H1 (cell line): ENCODE data around the gene SLC2A11. TPM values are rescaled to one million over a fixed set of nuclear protein-coding genes. Genes with fewer than 3 reads are reported as not detected.
A peak's percentile ranks its signal among the peaks of the same experiment; 100 is the strongest.

Source experiments
- CTCF ChIA-PET: fragments of 300-600 bp; sonication (Branson Sonifier 250); formaldehyde crosslinking; loops from one replicate; lab custom pipeline; 2021; ENCODE audit not compliant: partially characterized antibody; lab: Charles Lee
- POLR2A ChIA-PET: fragments of 300-600 bp; sonication (Branson Sonifier 250); formaldehyde crosslinking; loops from one replicate; lab custom pipeline; 2021; ENCODE audit warnings: inconsistent platforms; ENCODE audit not compliant: partially characterized antibody; lab: Charles Lee
- DNase-seq, 2 experiments: peaks; one replicate each; pipeline versions ENCODE4 v3.0.0 to v3.0.0-alpha.2; 2010 to 2022; ENCODE audit warnings: low spot score in 2 of 2, low read depth in 1 of 2, mixed read lengths in 1 of 2
- FAIRE-seq: peaks from 2 replicates; lab custom pipeline; 2011; peaks lifted over from hg19 to GRCh38; lab: Jason Lieb, UNC
- H2AFZ ChIP-seq: 2 replicates; pipeline ENCODE4 v1.8.1; 2012; ENCODE audit warnings: low read length, inconsistent platforms
- H2AK5ac ChIP-seq: 2 replicates; pipeline ENCODE4 v1.6.1; 2013; ENCODE audit warnings: low read depth, low read length
- H2BK120ac ChIP-seq: replicated peaks from 2 replicates; pipeline ENCODE3; 2013; ENCODE audit warnings: low read depth, low read length, inconsistent platforms
- H2BK12ac ChIP-seq: 2 replicates; pipeline ENCODE4 v1.6.1; 2013; ENCODE audit warnings: low read depth, low read length
- H2BK15ac ChIP-seq: 2 replicates; pipeline ENCODE4 v1.6.1; 2013; ENCODE audit warnings: low read length
- H2BK20ac ChIP-seq: 2 replicates; pipeline ENCODE4 v1.6.1; 2013; ENCODE audit warnings: low read length
- H2BK5ac ChIP-seq: 2 replicates; pipeline ENCODE4 v1.6.1; 2013; ENCODE audit warnings: low read depth, low read length
- H3K14ac ChIP-seq: 2 replicates; pipeline ENCODE4 v1.6.1; 2013; ENCODE audit warnings: inconsistent platforms; ENCODE audit not compliant: insufficient read length
- H3K18ac ChIP-seq: 2 replicates; pipeline ENCODE4 v1.6.1; 2013; ENCODE audit warnings: low read length; ENCODE audit errors: extremely low read depth
- H3K23ac ChIP-seq: 2 replicates; pipeline ENCODE4 v1.6.1; 2013; ENCODE audit warnings: inconsistent platforms; ENCODE audit not compliant: insufficient read length
- H3K23me2 ChIP-seq: 2 replicates; pipeline ENCODE4 v1.6.1; 2013; ENCODE audit warnings: low read depth, low read length
- H3K27ac ChIP-seq: 2 replicates; pipeline ENCODE4 v1.6.1; 2011; ENCODE audit warnings: low read depth, low read length, inconsistent platforms
- H3K27me3 ChIP-seq, 4 experiments: replicated peaks in 1 of 4; 1 replicate in 1 of 4; 2 replicates in 3 of 4; pipeline versions ENCODE4 v1.6.1 to v1.8.1; 2011 to 2013; ENCODE audit warnings: low read length in 3 of 4, mild to moderate bottlenecking in 3 of 4, inconsistent platforms in 2 of 4, mixed read lengths in 2 of 4, moderate library complexity in 1 of 4; ENCODE audit not compliant: control insufficient read depth in 3 of 4, insufficient read depth in 3 of 4; ENCODE audit errors: extremely low read depth in 1 of 4
- H3K36me3 ChIP-seq, 4 experiments: 2 replicates each; pipeline versions ENCODE4 v1.6.1 to v1.8.1; 2011 to 2013; ENCODE audit warnings: mild to moderate bottlenecking in 4 of 4, low read length in 3 of 4, moderate library complexity in 2 of 4, control low read depth in 1 of 4, inconsistent platforms in 1 of 4; ENCODE audit not compliant: insufficient read depth in 4 of 4, control insufficient read depth in 2 of 4
- H3K4ac ChIP-seq: replicated peaks from 2 replicates; pipeline ENCODE3; 2013; ENCODE audit warnings: low read length, low read depth, mixed read lengths, inconsistent platforms; ENCODE audit not compliant: insufficient read length
- H3K4me1 ChIP-seq, 4 experiments: replicated peaks in 1 of 4; 1 replicate in 1 of 4; 2 replicates in 3 of 4; pipeline versions ENCODE4 v1.6.1 to v1.8.1; 2011 to 2013; ENCODE audit warnings: low read length in 3 of 4, inconsistent platforms in 2 of 4, mixed read lengths in 1 of 4; ENCODE audit not compliant: insufficient read depth in 4 of 4, control insufficient read depth in 3 of 4
- H3K4me2 ChIP-seq, 2 experiments: 2 replicates each; pipeline versions ENCODE4 v1.6.1 to v1.8.1; 2011 to 2013; ENCODE audit warnings: low read depth in 2 of 2, low read length in 2 of 2, control low read depth in 1 of 2, inconsistent platforms in 1 of 2, mild to moderate bottlenecking in 1 of 2; ENCODE audit not compliant: insufficient read depth in 1 of 2
- H3K4me3 ChIP-seq, 4 experiments: fragments of 200-600, 300-600 bp in 1 of 4; sonication (generic), shearing (Covaris generic), sonication (Bioruptor Twin) in 1 of 4; 2 replicates each; pipeline versions ENCODE4 v1.5.1 to v1.8.1; 2011 to 2016; ENCODE audit warnings: low read length in 4 of 4, low read depth in 3 of 4, control low read depth in 2 of 4, inconsistent platforms in 2 of 4, mild to moderate bottlenecking in 2 of 4, mixed read lengths in 1 of 4, moderate library complexity in 1 of 4; ENCODE audit not compliant: insufficient read depth in 2 of 4; ENCODE audit errors: extremely low read depth in 1 of 4
- H3K56ac ChIP-seq: replicated peaks from 2 replicates; pipeline ENCODE3; 2013; ENCODE audit warnings: low read depth, mild to moderate bottlenecking, mixed read lengths, low read length, inconsistent platforms; ENCODE audit not compliant: insufficient read length
- H3K79me1 ChIP-seq: 2 replicates; pipeline ENCODE4 v1.6.1; 2013; ENCODE audit warnings: low read depth, low read length, control low read depth
- H3K79me2 ChIP-seq, 2 experiments: 2 replicates each; pipeline versions ENCODE4 v1.6.1 to v1.8.1; 2012 to 2013; ENCODE audit warnings: low read length in 2 of 2, mild to moderate bottlenecking in 2 of 2, inconsistent platforms in 1 of 2; ENCODE audit not compliant: insufficient read depth in 2 of 2, control insufficient read depth in 1 of 2
- H3K9ac ChIP-seq, 4 experiments: replicated peaks in 1 of 4; 1 replicate in 1 of 4; 2 replicates in 3 of 4; pipeline versions ENCODE4 v1.6.1 to v1.8.1; 2011 to 2013; ENCODE audit warnings: low read depth in 3 of 4, low read length in 3 of 4, control low read depth in 2 of 4, mild to moderate bottlenecking in 2 of 4, moderate library complexity in 2 of 4, inconsistent platforms in 1 of 4; ENCODE audit errors: extremely low read depth in 1 of 4
- H3K9me3 ChIP-seq, 2 experiments: 2 replicates each; pipeline versions ENCODE4 v1.6.1 to v1.8.1; 2012 to 2013; ENCODE audit warnings: mild to moderate bottlenecking in 2 of 2, moderate library complexity in 2 of 2, control low read depth in 1 of 2, inconsistent platforms in 1 of 2, low read depth in 1 of 2, low read length in 1 of 2, mixed read lengths in 1 of 2; ENCODE audit not compliant: insufficient read depth in 2 of 2
- H4K20me1 ChIP-seq, 2 experiments: replicated peaks in 1 of 2; 2 replicates each; pipeline versions ENCODE3 to v1.8.1; 2011 to 2013; ENCODE audit warnings: inconsistent platforms in 2 of 2, low read length in 2 of 2, mild to moderate bottlenecking in 1 of 2; ENCODE audit not compliant: insufficient read depth in 2 of 2, control insufficient read depth in 1 of 2
- H4K5ac ChIP-seq: 2 replicates; pipeline ENCODE4 v1.6.1; 2013; ENCODE audit warnings: low read length, low read depth, mixed read lengths, inconsistent platforms; ENCODE audit not compliant: insufficient read length
- H4K8ac ChIP-seq: 2 replicates; pipeline ENCODE4 v1.8.0; 2013; ENCODE audit warnings: mild to moderate bottlenecking, moderate library complexity, low read length, inconsistent platforms; ENCODE audit not compliant: insufficient read depth; ENCODE audit errors: extremely low read depth
- H4K91ac ChIP-seq: replicated peaks from 2 replicates; pipeline ENCODE3; 2013; ENCODE audit warnings: low read length, mixed read lengths, inconsistent platforms; ENCODE audit not compliant: insufficient read length
- BCL11A ChIP-seq, 2 experiments: IDR thresholded peaks; one replicate each; pipeline ENCODE4 v1.6.1; 2011; ENCODE audit warnings: low read depth in 2 of 2, low read length in 2 of 2, mild to moderate bottlenecking in 2 of 2
- BRCA1 ChIP-seq: IDR thresholded peaks from 2 replicates; pipeline ENCODE4 v1.6.1; 2012; ENCODE audit warnings: low read depth, low read length, improper control_type of control experiment
- CBX8 ChIP-seq: fragments of 300-800, 300-1000 bp; sonication (generic); IDR thresholded peaks from 2 replicates; pipeline ENCODE4 v1.7.1; 2016; ENCODE audit warnings: low read depth, low read length, borderline replicate concordance
- CEBPB ChIP-seq: IDR thresholded peaks from 2 replicates; pipeline ENCODE4 v1.6.1; 2012; ENCODE audit warnings: low read depth, low read length
- FOSL1 ChIP-seq: IDR thresholded peaks from 2 replicates; pipeline ENCODE4 v1.6.1; 2011; ENCODE audit warnings: mild to moderate bottlenecking, low read depth, low read length, moderate library complexity; ENCODE audit not compliant: insufficient read depth
- JUN ChIP-seq: IDR thresholded peaks from 2 replicates; pipeline ENCODE4 v1.6.1; 2011; ENCODE audit warnings: low read depth, mild to moderate bottlenecking, improper control_type of control experiment, low read length
- JUND ChIP-seq: IDR thresholded peaks from 2 replicates; pipeline ENCODE4 v1.6.1; 2011; ENCODE audit warnings: mild to moderate bottlenecking, improper control_type of control experiment, low read length
- MAX ChIP-seq: IDR thresholded peaks from 2 replicates; pipeline ENCODE4 v1.6.1; 2012; ENCODE audit warnings: inconsistent platforms
- SAP30 ChIP-seq: fragments of 300-600 bp; sonication (generic); IDR thresholded peaks from 2 replicates; pipeline ENCODE4 v1.7.1; 2012; ENCODE audit warnings: low read length, moderate library complexity, mild to moderate bottlenecking, inconsistent platforms; ENCODE audit not compliant: insufficient read depth, insufficient replicate concordance
- SP1 ChIP-seq: IDR thresholded peaks from 2 replicates; pipeline ENCODE4 v1.6.1; 2011; ENCODE audit warnings: low read depth, low read length
- SP2 ChIP-seq: IDR thresholded peaks from 2 replicates; pipeline ENCODE4 v1.6.1; 2012; ENCODE audit warnings: mild to moderate bottlenecking, low read length, inconsistent platforms
- SRF ChIP-seq: IDR thresholded peaks from 2 replicates; pipeline ENCODE4 v1.6.1; 2011; ENCODE audit warnings: mild to moderate bottlenecking, low read depth, low read length, moderate library complexity
- SUZ12 ChIP-seq: fragments of 200-600 bp; sonication (generic); IDR thresholded peaks from 2 replicates; pipeline ENCODE4 v1.6.1; 2012; ENCODE audit warnings: mild to moderate bottlenecking, inconsistent platforms, low read length, moderate library complexity, mixed read lengths
- WGBS, 2 experiments: shearing (Covaris generic) in 1 of 2; methylation state at CpG; one replicate each; pipeline versions ENCODE4 v1.1.6 to v1.1.7; 2013 to 2015; ENCODE audit warnings: low lambda C conversion rate in 2 of 2, mixed read lengths in 2 of 2, inconsistent platforms in 1 of 2, low coverage in 1 of 2, missing lambda C conversion rate in 1 of 2; ENCODE audit not compliant: insufficient replicate concordance in 2 of 2, insufficient coverage in 1 of 2, insufficient read length in 1 of 2; ENCODE audit errors: extremely low coverage in 1 of 2, missing lambda C conversion rate in 1 of 2; 5-methylcytosine and 5-hydroxymethylcytosine counted together
- polyA plus RNA-seq, 7 experiments: library from polyadenylated mRNA; depleted of rRNA in 3 of 7; stranded (reverse) in 5 of 7; unstranded in 2 of 7; fragments of >200 nt in 5 of 7; fragments of 200-250 nt in 2 of 7; gene quantifications; 1 replicate in 5 of 7; 2 replicates in 1 of 7; 4 replicates in 1 of 7; pipeline versions ENCODE4 v1.2.1 to v1.2.3, GENCODE V29; 2011 to 2013; ENCODE audit warnings: missing spikeins in 2 of 7, mixed read lengths in 2 of 7
- total RNA-seq: library from RNA; stranded (reverse); fragmentation: NEBNext Ultra II Directional; extraction: Animal tissue kit (Norgen Biotek cat#: 25700); gene quantifications from 2 replicates; pipeline ENCODE4 v1.2.1, GENCODE V29; 2021

The SLC2A11 gene
- total and polyA plus RNA-seq, 2 of the 8 experiments (the other 6 are each of a cell fraction or from before 2014, with no cell fraction given) = 10.7 to 12.5 TPM

- H4K20me1 ChIP-seq = peaks cover 0 to 4% of the 10 kb centered on the region in 2 experiments
- H2BK12ac ChIP-seq = 0 out of 2 replicates have a peak overlapping the region, but pooled peaks have one; percentile 84
- H4K5ac ChIP-seq = no peak overlapping the region
- FAIRE-seq = no peak
- peak overlapping the region; percentile 48 for H4K8ac ChIP-seq
- H3K4me1 ChIP-seq = peaks cover 0 to 27% (median 19%) of the 10 kb centered on the region in 4 experiments; a peak in 5 of 7 replicates
- no peak overlapping the region for H3K27ac ChIP-seq
- peak overlapping the region; percentile 66; the same call in 1 of the 2 replicates for H2BK5ac ChIP-seq
- peaks cover 0 to 2% (median under 1%) of the 10 kb centered on the region in 4 experiments; a peak in 2 of 7 replicates for H3K27me3 ChIP-seq
- no peak overlapping the region for H3K14ac ChIP-seq
- CTCF ChIA-PET = no interaction called here
- no peak overlapping the region for H3K56ac ChIP-seq
- no peaks in the 10 kb centered on the region for H3K79me1 ChIP-seq
- no peak overlapping the region for H2AK5ac ChIP-seq
- peaks cover 12% of the 10 kb centered on the region; the same call in 1 of the 2 replicates for H3K23me2 ChIP-seq
- no peak overlapping the region for H3K9ac ChIP-seq
- H2BK120ac ChIP-seq = no peak overlapping the region
- H2BK20ac ChIP-seq = peak overlapping the region; percentile 80; the same call in 1 of the 2 replicates
- 76% methylated on average over 18 of the region's 20 CpGs; no CpG with 5 or more reads in 1 of the 2 experiments for WGBS, 2 experiments
- H3K4me2 ChIP-seq = no peak overlapping the region
- H3K23ac ChIP-seq = no peak overlapping the region
- H3K36me3 ChIP-seq = no peaks in the 10 kb centered on the region
- H4K91ac ChIP-seq = peak overlapping the region; percentile 69
- POLR2A ChIA-PET = no interaction called here
- H3K9me3 ChIP-seq = no peaks in the 10 kb centered on the region
- TF ChIP-seq FOSL1 = no peak
- TF ChIP-seq SRF = no peak
- no peak for TF ChIP-seq CBX8
- TF ChIP-seq JUN = no peak
- TF ChIP-seq JUND = no peak
- no peak for TF ChIP-seq BCL11A (IDR thresholded peaks at IDR 0.05; ENCODE audit: low read depth in 2 of 2, low read length in 2 of 2)
- no peak for TF ChIP-seq MAX
- TF ChIP-seq BRCA1 = no peak
- TF ChIP-seq SAP30 = no peak
- no peak for TF ChIP-seq SUZ12
- no peak for TF ChIP-seq SP1
- no peak for TF ChIP-seq CEBPB
- TF ChIP-seq SP2 = no peak
- H2AFZ ChIP-seq = no peak overlapping the region; the same call in 1 of the 2 replicates
- peak overlapping the region; percentile 48; the same call in 1 of the 2 replicates for H3K18ac ChIP-seq
- no peak overlapping the region for H3K4ac ChIP-seq
- no peak overlapping the region for H3K4me3 ChIP-seq
- no peaks in the 10 kb centered on the region for H3K79me2 ChIP-seq
- H2BK15ac ChIP-seq = peak overlapping the region; percentile 92; the same call in 1 of the 2 replicates
- DNase-seq = no peak
Measured at GRCh38 chr22:23841736-23842445, 15.8 kb upstream of the SLC2A11 start.
